Neural progenitor cell (in vitro differentiated cells): ENCODE results near the gene ARMCX6. TPM values are rescaled to one million over a fixed set of nuclear protein-coding genes. Genes with fewer than 3 reads are reported as not detected.

Experiments
- DNase-seq: peaks from one replicate; pipeline ENCODE4 v3.0.0-alpha.2; 2016; ENCODE audit warnings: low spot score
- H2AFZ ChIP-seq: fragments of 200-600 bp; sonication (generic); replicated peaks from 2 replicates; pipeline ENCODE4 v1.6.1; 2016; ENCODE audit warnings: antibody characterized with exemption
- H3F3A ChIP-seq: fragments of 200-600 bp; sonication (generic); 2 replicates; pipeline ENCODE4 v1.6.1; 2016; ENCODE audit warnings: antibody characterized with exemption, low read depth
- H3K27ac ChIP-seq: fragments of 200-600 bp; sonication (generic); 2 replicates; pipeline ENCODE4 v1.5.1; 2016; ENCODE audit warnings: mild to moderate bottlenecking
- H3K27me3 ChIP-seq: fragments of 200-600 bp; sonication (generic); 2 replicates; pipeline ENCODE4 v1.6.1; 2016; ENCODE audit warnings: mild to moderate bottlenecking, moderate library complexity
- H3K36me3 ChIP-seq: fragments of 200-600 bp; sonication (generic); 2 replicates; pipeline ENCODE4 v1.5.1; 2016
- H3K4me1 ChIP-seq: fragments of 200-600 bp; sonication (generic); 2 replicates; pipeline ENCODE4 v1.6.1; 2016; ENCODE audit warnings: mixed run types
- H3K4me2 ChIP-seq: fragments of 200-600 bp; sonication (generic); 2 replicates; pipeline ENCODE4 v1.6.1; 2016
- H3K4me3 ChIP-seq: fragments of 200-600 bp; sonication (generic); 2 replicates; pipeline ENCODE4 v1.5.1; 2016
- H3K79me2 ChIP-seq: fragments of 200-600 bp; sonication (generic); 2 replicates; pipeline ENCODE4 v1.6.1; 2016; ENCODE audit warnings: low read depth
- H3K9ac ChIP-seq: fragments of 200-600 bp; sonication (generic); 2 replicates; pipeline ENCODE4 v1.6.1; 2016
- H3K9me3 ChIP-seq: fragments of 200-600 bp; sonication (generic); 2 replicates; pipeline ENCODE4 v1.5.1; 2016; ENCODE audit warnings: low read depth
- H4K20me1 ChIP-seq: fragments of 200-600 bp; sonication (generic); 2 replicates; pipeline ENCODE4 v1.6.1; 2016; ENCODE audit warnings: low read depth
- H3K27ac Mint-ChIP-seq: 3 replicates; pipeline ENCODE4 v1.8.0; 2021; ENCODE audit warnings: mixed read lengths
- H3K27me3 Mint-ChIP-seq: 2 replicates; pipeline ENCODE4 v1.8.0; 2022; ENCODE audit warnings: low read depth, mild to moderate bottlenecking, inconsistent platforms, moderate library complexity, mixed read lengths; ENCODE audit not compliant: insufficient read depth
- H3K36me3 Mint-ChIP-seq: 3 replicates; pipeline ENCODE4 v1.8.0; 2021; ENCODE audit warnings: mixed read lengths
- H3K4me1 Mint-ChIP-seq: 3 replicates; pipeline ENCODE4 v1.8.0; 2021; ENCODE audit warnings: mixed read lengths
- H3K4me3 Mint-ChIP-seq: 3 replicates; pipeline ENCODE4 v1.8.0; 2021; ENCODE audit warnings: mild to moderate bottlenecking, moderate library complexity, mixed read lengths
- H3K9me3 Mint-ChIP-seq: 3 replicates; pipeline ENCODE4 v1.8.0; 2020; ENCODE audit warnings: mixed read lengths
- EZH2phosphoT487 ChIP-seq: fragments of 200-600 bp; sonication (generic); IDR thresholded peaks from 2 replicates; pipeline ENCODE4 v1.6.1; 2017; ENCODE audit warnings: antibody characterized with exemption
- small RNA-seq: library from RNA; depleted of rRNA; stranded (forward); fragments of <200 nt; gene quantifications from one replicate; pipeline ENCODE3, GENCODE V24; 2015
- total RNA-seq: library from RNA; depleted of rRNA; stranded (reverse); fragments of >200 nt; gene quantifications from 2 replicates; pipeline ENCODE4 v1.2.3, GENCODE V29; 2015; ENCODE audit warnings: low replicate concordance
- TF ChIP-seq, protein P1 (sequence below): fragments of 200-600 bp; sonication (generic); IDR thresholded peaks from 2 replicates; pipeline ENCODE4 v1.5.1; 2017; ENCODE audit warnings: antibody characterized with exemption, mild to moderate bottlenecking

ARMCX6 gene
- total RNA-seq, 1 donor from 2014 or later, result 35.6 TPM

DNA sequence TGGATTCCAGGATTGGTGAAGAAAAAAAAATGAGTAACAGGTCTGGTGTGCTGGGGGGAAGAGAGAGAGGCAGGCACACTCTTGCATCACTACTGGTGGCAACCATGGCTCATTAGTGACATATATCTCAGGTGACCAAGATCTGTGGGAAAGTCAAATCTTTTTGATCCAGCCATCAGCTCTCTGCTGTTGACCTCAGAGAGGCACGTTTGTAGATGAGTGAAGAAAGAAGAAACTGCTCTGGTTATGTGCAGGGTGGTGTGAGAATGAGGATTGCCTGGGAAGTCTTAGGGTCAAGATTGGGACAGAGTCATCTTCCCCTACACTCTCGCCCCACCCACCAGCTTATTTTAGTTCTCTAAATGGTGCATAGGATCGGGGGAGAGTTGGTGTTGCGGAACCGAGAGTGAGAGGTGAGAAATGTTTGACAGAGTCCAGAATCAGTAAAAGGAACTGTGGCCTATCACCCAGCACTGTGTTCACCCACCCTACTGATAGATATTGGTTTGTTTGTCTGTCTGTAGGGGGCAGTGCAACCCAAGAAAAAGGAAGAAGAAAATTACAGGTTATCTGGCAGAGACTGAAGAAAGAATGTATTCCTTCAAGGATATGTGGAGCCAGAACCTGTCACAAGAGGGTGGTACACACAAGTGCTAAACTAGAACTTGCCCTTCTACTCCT is 21.9 kb downstream of the ARMCX6 start:
- Histone ChIP-seq H4K20me1 (no peaks in the 10 kb centered on the region), H3K4me3 (no peak overlapping the region), H3K9me3 (peaks cover 7% of the 10 kb centered on the region), H2AFZ (no peak overlapping the region), H3K27me3 (no peaks in the 10 kb centered on the region), H3K4me1 (no peaks in the 10 kb centered on the region), H3K9ac (no peak overlapping the region), H3F3A (no peaks in the 10 kb centered on the region), H3K79me2 (no peaks in the 10 kb centered on the region), H3K27ac (no peak overlapping the region), H3K4me2 (no peak overlapping the region), H3K36me3 (no peaks in the 10 kb centered on the region)
- Mint-ChIP-seq H3K4me3 (no peak overlapping the region), H3K27ac (no peak overlapping the region), H3K27me3 (no peaks in the 10 kb centered on the region), H3K9me3 (peaks cover 6% of the 10 kb centered on the region), H3K4me1 (peaks cover 4% of the 10 kb centered on the region), H3K36me3 (no peaks in the 10 kb centered on the region)
- no peak for TF ChIP-seq EZH2phosphoT487
- TF ChIP-seq, protein P1, sequence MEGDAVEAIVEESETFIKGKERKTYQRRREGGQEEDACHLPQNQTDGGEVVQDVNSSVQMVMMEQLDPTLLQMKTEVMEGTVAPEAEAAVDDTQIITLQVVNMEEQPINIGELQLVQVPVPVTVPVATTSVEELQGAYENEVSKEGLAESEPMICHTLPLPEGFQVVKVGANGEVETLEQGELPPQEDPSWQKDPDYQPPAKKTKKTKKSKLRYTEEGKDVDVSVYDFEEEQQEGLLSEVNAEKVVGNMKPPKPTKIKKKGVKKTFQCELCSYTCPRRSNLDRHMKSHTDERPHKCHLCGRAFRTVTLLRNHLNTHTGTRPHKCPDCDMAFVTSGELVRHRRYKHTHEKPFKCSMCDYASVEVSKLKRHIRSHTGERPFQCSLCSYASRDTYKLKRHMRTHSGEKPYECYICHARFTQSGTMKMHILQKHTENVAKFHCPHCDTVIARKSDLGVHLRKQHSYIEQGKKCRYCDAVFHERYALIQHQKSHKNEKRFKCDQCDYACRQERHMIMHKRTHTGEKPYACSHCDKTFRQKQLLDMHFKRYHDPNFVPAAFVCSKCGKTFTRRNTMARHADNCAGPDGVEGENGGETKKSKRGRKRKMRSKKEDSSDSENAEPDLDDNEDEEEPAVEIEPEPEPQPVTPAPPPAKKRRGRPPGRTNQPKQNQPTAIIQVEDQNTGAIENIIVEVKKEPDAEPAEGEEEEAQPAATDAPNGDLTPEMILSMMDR, result peak; percentile 69
- peak; percentile 60 for DNase-seq

Small RNA genes lying within 50 kb of the gene (small RNA-seq; reads per million reads assigned to genes)
- gene RNU6-30P, result not detected

Other genes with a start within 250 kb of the ARMCX6 start
- 0.03 TPM in 1 of 2 replicates, not detected in the other for gene BTK, start 231.8 kb downstream of the ARMCX6 start, total RNA-seq
- gene RPL36A, start 227.0 kb downstream of the ARMCX6 start, total RNA-seq, result 2,927 and 6,478 TPM in 2 replicates
- 45.0 and 48.3 TPM in 2 replicates for gene GLA, start 210.1 kb downstream of the ARMCX6 start, total RNA-seq
- 64.5 and 93.3 TPM in 2 replicates for gene HNRNPH2, start 209.8 kb downstream of the ARMCX6 start, total RNA-seq
- 8.8 and 14.1 TPM in 2 replicates for gene ARMCX4, start 132.5 kb downstream of the ARMCX6 start, total RNA-seq
- 30.8 and 41.9 TPM in 2 replicates for gene ARMCX1, start 67.5 kb downstream of the ARMCX6 start, total RNA-seq
- 31.2 and 40.7 TPM in 2 replicates for gene ARMCX3, start 5.2 kb upstream of the ARMCX6 start, total RNA-seq
- 105 and 121 TPM in 2 replicates for gene ARMCX2, start 41.9 kb upstream of the ARMCX6 start, total RNA-seq